GM19467 (cell line): Measurements from ENCODE around the gene UTF1.
A peak's percentile ranks its signal among the peaks of the same experiment; 100 is the strongest.
"Not testable (repeated sequence)": the region's sequence is repeated elsewhere in the genome, so short reads cannot be mapped to it uniquely, and the experiment has no call there.

Source experiments
- ATAC-seq: cut with Tn5 transposase; IDR thresholded peaks from one replicate; pipeline ENCODE4 v1.9.1; 2021; ENCODE audit warnings: mild to moderate bottlenecking, moderate library complexity; ENCODE audit not compliant: unreplicated experiment

Gene UTF1

GRCh38 chr10:133225707-133226191, 4.3 kb upstream of the UTF1 start:
- ATAC-seq: no peak

DNA sequence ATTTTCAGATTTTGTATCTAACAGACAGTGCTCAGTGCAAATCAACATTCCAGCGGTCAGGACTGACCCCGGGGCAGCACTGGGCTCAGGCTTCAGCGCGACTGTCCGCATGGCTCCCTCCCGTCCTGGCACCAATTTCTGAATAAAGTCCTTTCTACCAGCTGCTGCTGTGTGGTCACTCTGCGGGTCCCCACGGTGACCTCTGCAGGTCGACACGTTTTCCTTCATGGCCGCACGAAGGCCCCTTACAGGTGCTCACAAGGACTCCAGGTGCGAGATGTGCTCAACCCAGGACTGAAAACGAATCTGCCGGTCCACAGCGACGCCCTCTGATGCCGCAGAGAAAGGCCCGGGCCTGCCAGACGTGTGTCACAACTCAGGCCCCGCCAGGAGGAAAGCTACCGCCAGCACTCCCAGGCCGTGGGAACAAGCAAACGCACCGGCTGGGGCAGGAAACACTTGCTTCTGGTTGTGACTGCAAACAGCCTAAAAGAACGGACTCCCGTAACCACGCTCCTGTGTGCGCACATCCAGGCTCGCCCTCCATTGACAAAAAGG, 3.7 kb upstream of the UTF1 start:
- ATAC-seq: no peak

- ATAC-seq: no peak
These were observed 2.8 kb upstream of the UTF1 start for GRCh38 chr10:133227256-133227655.

DNA sequence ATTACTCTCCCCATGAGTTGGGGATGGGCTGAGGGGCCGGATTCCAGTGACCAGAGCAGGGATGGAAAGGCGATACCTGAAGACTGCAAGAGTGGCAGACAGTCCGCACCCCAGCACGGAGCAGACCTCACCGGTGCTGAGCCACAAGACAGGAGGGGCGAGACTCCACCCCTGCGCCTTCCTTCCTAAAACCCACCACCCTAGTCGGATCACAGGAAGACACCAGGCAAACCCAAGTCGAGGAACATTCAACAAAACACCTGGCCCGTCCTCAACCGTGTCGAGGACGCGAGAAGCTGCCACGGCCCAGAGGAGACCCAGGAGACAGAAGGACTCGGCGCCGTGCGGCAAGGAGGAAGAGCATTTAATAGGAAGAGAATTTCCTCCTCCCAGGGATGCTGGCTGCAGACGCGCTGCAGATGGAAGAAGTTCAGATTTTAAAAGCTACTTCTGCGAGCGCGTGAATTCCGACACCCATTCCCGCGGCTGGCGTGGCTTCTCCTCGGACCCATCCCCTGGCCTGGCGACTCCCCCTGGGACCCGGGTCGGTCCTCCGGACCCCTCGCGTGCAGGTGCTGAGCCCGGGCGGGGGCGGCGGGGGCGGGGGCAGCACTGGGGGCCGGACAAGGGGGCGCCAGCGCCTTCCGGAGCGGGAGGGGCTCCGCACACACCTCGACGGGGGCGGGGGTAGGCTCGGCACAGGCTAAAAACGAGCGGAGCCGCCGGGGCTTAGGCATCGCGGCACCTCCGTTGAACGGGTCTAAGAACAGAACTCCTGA, 563 bp upstream of the UTF1 start:
- ATAC-seq: no peak

DNA sequence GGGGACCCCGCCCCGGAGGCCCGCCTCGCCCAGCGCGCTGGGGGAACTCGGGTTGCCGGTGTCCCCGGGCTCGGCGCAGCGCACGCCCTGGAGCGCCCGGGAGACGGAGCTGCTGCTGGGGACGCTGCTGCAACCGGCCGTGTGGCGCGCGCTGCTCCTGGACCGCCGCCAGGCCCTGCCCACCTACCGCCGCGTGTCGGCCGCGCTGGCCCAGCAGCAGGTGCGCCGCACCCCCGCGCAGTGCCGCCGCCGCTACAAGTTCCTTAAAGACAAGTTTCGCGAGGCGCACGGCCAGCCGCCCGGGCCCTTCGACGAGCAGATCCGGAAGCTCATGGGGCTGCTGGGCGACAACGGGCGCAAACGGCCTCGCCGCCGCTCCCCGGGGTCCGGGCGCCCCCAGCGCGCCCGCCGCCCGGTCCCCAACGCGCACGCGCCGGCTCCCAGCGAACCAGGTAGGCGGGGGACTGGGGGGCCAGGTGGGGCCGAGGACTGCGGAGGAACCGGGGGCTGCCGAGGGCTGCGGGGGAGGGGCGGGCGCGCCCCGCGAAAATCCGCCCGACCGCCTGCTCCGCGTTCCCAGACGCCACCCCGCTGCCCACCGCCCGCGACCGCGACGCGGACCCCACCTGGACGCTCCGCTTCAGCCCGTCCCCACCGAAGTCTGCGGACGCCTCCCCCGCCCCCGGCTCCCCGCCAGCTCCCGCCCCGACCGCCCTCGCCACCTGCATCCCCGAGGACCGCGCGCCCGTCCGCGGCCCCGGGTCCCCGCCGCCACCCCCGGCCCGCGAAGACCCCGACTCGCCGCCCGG, 574 bp downstream of the UTF1 start:
- ATAC-seq: no peak

- no peak for ATAC-seq
These were observed 1.4 kb downstream of the UTF1 start for GRCh38 chr10:133231244-133231945.

DNA sequence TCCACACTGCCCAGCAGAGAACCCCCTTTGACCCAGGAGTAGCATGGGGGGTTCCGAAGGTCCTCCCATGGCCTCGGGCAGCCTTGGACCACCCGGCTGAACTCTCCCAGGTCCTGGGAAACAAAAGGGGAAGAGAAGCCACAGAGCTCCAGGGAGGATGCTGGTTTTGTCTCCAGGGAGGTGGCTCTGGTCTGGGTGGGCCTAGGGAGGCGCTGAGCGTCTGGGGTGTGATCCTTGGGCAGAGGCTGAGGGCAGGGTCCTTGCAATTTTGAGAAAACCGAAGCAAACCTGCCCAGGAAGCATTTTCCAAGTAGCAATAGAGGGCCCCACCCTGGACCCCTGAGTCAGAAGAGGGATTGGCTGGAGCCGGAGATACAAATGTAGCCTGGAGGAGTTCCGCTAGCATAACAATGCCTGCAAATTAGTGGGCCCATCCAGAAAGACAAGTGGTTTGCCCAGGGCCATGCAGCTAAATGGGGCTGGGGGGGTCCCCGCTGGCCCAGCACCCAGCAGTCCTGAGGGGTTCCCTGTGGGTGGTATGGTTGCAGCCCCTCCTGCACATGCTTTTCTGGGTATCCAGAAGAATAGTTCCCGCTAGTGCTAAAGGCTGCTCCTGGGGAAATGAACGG, 2.0 kb downstream of the UTF1 start:
- ATAC-seq: no peak

GRCh38 chr10:133234796-133235195, 4.8 kb downstream of the UTF1 start:
- ATAC-seq: not testable (repeated sequence)

DNA sequence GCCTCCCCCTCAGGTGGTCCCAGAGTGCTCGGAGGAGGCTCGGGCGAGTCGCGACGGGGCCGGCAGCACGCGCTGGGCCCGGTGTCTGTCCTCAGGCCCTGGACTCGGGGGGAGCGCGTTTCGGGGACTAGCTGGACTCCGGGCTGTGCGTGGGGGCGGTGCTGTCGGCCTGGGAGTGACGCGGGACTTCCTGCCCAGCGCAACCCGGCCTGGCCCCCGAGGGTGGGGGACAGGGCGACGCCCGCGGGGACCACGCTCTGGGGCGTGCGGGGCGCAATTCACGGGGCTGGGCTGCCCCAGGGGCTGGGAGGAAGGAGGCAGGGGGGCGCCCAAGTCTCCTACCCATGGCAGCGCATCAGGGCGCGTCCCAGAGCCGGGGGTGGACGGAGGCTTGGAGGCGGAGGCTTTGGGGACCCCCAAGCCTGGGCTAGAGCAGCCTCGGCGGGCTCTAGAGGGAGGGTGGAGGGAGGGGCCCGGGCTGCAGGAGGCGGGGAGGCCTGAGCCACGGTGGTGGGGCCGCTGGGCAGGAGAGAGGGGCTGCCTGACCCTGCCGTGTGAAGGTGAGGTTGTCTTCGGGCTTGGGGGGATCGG, 5.3 kb downstream of the UTF1 start:
- ATAC-seq: no peak

GRCh38 chr10:133235932-133236331, 5.9 kb downstream of the UTF1 start:
- no peak for ATAC-seq

DNA sequence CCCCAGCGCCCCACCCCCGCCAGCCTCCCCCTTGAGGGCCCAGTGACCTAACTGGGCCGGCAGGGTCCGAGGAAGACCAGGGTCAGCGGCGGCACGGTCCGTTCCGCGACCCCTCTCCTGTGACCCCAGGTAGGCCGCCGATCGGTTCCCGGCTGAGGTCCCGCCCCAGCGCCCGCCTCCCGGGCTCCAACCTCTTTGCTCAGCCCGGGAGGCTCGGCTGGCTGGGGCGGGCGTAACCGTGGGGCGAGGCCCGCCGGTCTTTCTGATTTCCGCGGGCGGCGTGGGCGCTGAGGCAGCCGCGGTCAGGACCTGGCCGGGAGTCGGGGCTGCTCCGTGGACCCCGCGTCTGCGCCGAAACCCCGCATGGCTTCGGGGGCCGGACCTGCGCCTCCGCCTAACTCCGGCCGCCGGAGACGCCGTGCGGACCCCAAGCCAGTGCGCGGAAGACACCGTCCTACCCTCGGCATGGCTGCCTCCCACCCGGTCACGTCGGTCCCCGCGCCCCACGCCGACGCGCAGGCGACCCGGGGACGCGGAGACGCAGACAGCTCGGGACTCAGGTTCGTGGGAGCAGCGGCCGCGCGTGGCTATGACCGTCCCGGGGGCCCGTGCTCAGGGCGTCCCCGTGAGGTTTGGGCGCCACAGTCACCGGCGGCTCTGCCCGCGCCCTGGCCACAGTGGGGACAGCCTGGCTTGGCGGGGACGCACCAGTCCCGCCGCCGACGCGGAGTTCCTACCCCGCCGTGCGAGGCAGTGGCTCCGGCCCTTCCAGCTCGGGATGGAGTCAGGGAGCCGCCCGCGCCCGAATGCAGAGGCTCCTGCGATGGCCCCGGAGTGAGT, 6.6 kb downstream of the UTF1 start:
- ATAC-seq: no peak

- no peak for ATAC-seq
These were observed 7.2 kb downstream of the UTF1 start for GRCh38 chr10:133237241-133237587.

DNA sequence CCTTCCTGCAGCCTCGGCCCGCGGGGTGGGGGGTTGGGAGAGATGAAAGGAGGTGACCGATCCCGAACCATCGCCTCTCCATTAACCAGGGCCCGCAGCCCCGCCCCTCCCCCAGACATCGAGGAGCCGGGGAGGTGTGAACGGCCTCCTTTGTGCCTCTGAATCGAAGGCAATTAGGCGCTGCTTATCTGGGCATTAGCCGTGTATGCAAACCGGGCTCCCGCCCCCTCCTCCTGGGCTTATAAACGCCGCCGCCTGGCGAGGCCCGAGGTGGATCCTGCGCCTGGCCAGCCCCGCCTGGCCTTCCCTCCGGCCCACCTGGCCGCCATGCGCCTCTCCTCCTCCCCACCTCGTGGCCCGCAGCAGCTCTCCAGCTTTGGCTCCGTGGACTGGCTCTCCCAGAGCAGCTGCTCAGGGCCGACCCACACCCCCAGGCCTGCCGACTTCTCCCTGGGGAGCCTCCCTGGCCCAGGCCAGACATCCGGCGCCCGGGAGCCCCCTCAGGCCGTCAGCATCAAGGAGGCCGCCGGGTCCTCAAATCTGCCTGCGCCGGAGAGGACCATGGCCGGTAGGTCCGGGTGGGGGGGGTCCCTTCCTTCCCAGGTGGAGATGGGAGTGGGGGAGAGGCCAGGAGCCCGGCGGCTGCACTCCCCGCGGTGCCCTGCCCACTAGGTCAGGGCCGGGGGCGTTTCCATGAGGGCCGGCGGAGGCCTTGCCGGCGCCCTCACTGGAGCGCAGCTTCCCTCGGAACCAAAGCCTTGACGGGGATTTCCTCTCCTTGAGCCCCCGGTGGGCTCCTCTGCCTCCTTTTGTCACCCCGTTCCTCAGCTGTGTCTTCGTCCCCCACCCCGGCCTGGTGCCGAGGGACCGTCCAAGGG, 7.8 kb downstream of the UTF1 start, which contains the start of gene VENTX:
TSS of gene VENTX (plus strand) at position 268 of the 878 bp plus-strand sequence. CDS start at position 328, 60 bp downstream.
- ATAC-seq: no peak

GRCh38 chr10:133238466-133238804, 8.4 kb downstream of the UTF1 start:
- no peak for ATAC-seq

- ATAC-seq: no peak
These were observed 10.0 kb downstream of the UTF1 start for GRCh38 chr10:133239990-133240389.

DNA sequence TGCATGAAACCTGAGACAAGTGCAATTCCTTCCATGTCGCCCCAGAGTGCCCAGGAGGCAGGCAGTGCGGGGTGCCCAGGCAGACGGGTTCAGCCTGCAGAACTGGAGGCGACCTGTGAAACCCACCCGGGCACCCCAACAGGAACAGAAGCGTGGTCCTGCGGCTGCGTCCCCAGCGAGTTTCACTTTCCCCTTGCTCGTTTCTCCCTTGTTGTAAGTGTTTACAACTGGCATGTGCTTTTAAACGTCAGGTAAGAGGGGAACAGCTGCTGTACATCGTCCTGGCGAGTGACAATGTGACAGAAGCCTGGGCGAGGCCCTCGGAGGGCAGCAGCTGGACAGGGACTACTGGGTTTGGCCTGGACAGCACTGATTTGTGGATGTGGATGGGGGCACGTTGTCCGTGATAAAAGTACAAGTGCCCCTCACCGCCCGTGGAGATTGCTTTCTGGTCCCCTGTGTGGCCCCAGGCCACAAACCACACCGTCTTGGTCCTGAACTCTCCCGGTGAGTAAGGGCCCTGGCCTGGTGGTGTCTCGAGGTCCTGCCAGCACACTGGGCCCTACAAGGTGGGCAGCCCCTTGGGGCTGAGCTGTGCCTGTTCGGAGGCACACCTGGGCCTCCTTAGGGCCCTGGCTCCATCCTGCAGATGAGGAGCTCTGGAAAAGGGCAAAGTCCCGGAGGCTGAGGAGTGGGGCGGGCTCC, 11.6 kb downstream of the UTF1 start:
- peak; percentile 46 for ATAC-seq

- ATAC-seq: no peak
These were observed 12.8 kb downstream of the UTF1 start for GRCh38 chr10:133242611-133243356.
